Stimulated activated CD4-positive, alpha-beta T cell treated with anti-CD3 and anti-CD28 coated beads, Interleukin-2, amount 100 ng/mL, for 48 hours (primary cell): Measurements from ENCODE around the gene PPP2R2B.
"Not testable (repeated sequence)": the region's sequence is repeated elsewhere in the genome, so short reads cannot be mapped to it uniquely, and the experiment has no call there.

Experiments
- DNase-seq, 2 donors: peaks; one replicate each; pipeline ENCODE4 v3.0.0-alpha.2; 2020

The PPP2R2B gene

GRCh38 chr5:146731909-146732659 lies 146.5 kb downstream of the PPP2R2B start:
- DNase-seq: no peak

GRCh38 chr5:146728746-146729145 lies 149.8 kb downstream of the PPP2R2B start:
- DNase-seq: not testable (repeated sequence)

- DNase-seq: no peak
These were observed 151.7 kb downstream of the PPP2R2B start for GRCh38 chr5:146726891-146727290.

GRCh38 chr5:146726020-146726419 lies 152.5 kb downstream of the PPP2R2B start:
- no peak for DNase-seq

- DNase-seq: no peak
These were observed 153.5 kb downstream of the PPP2R2B start for GRCh38 chr5:146725025-146725424.

- DNase-seq: no peak
These were observed 156.2 kb downstream of the PPP2R2B start for GRCh38 chr5:146722361-146722779.

- no peak for DNase-seq
These were observed 157.3 kb downstream of the PPP2R2B start for GRCh38 chr5:146721073-146721815.

GRCh38 chr5:146720107-146720506 lies 158.4 kb downstream of the PPP2R2B start:
- no peak for DNase-seq

GRCh38 chr5:146719179-146719578 lies 159.4 kb downstream of the PPP2R2B start:
- no peak for DNase-seq

GRCh38 chr5:146718609-146719008 lies 159.9 kb downstream of the PPP2R2B start:
- DNase-seq: no peak

- no peak for DNase-seq
These were observed 160.6 kb downstream of the PPP2R2B start for GRCh38 chr5:146717951-146718350.

GRCh38 chr5:146716636-146717035 lies 161.9 kb downstream of the PPP2R2B start:
- DNase-seq: no peak

GRCh38 chr5:146710348-146710747 lies 168.2 kb downstream of the PPP2R2B start:
- DNase-seq: no peak

- no peak for DNase-seq
These were observed 171.2 kb downstream of the PPP2R2B start for GRCh38 chr5:146707316-146707715.

GRCh38 chr5:146706321-146706972 lies 172.1 kb downstream of the PPP2R2B start:
- no peak for DNase-seq

- no peak for DNase-seq
These were observed 173.4 kb downstream of the PPP2R2B start for GRCh38 chr5:146704949-146705665.

GRCh38 chr5:146703899-146704298 lies 174.7 kb downstream of the PPP2R2B start:
- no peak for DNase-seq

GRCh38 chr5:146703499-146703898 lies 175.1 kb downstream of the PPP2R2B start:
- no peak for DNase-seq

GRCh38 chr5:146699664-146700418 lies 178.7 kb downstream of the PPP2R2B start:
- DNase-seq: no peak

- no peak for DNase-seq
These were observed 179.4 kb downstream of the PPP2R2B start for GRCh38 chr5:146699138-146699537.

- no peak for DNase-seq
These were observed 179.9 kb downstream of the PPP2R2B start for GRCh38 chr5:146698651-146699050.

- DNase-seq: no peak
These were observed 181.3 kb downstream of the PPP2R2B start for GRCh38 chr5:146697211-146697610.
